Esophagus squamous epithelium (tissue), 4 donors: ENCODE results near the gene LPO.

Source experiments
- CTCF ChIP-seq, 6 experiments: fragments of 450-650 bp in 4 of 6; fragments of 200-600 bp in 2 of 6; sonication (generic) in 2 of 6; IDR thresholded peaks; one replicate each; pipeline ENCODE4 v1.5.1; 2016 to 2019; ENCODE audit warnings: antibody characterized with exemption in 6 of 6, mild to moderate bottlenecking in 4 of 6, moderate library complexity in 4 of 6
- POLR2A ChIP-seq, 4 donors: fragments of 450-650 bp; IDR thresholded peaks; one replicate each; pipeline ENCODE4 v1.6.1; 2017; ENCODE audit warnings: antibody characterized with exemption in 4 of 4, mild to moderate bottlenecking in 4 of 4, moderate library complexity in 3 of 4

GRCh38 chr17:58219007-58219788 is 19.2 kb upstream of the LPO start, which contains the start of gene MKS1:
- peak in 3 of 4 donors; percentile 35 to 60 (median 41) for TF ChIP-seq POLR2A (IDR thresholded peaks at IDR 0.05)
- peak; percentile 59 to 85 (median 76) for TF ChIP-seq CTCF (IDR thresholded peaks at IDR 0.05)
